Neural progenitor cell (in vitro differentiated cells): ENCODE data around the gene KDM4B.

Experiments
- EZH2 ChIP-seq: fragments of 200-600 bp; sonication (generic); IDR thresholded peaks from 2 replicates; pipeline ENCODE4 v1.6.1; 2017; ENCODE audit warnings: antibody characterized with exemption, mild to moderate bottlenecking, moderate library complexity
- EZH2phosphoT487 ChIP-seq: fragments of 200-600 bp; sonication (generic); IDR thresholded peaks from 2 replicates; pipeline ENCODE4 v1.6.1; 2017; ENCODE audit warnings: antibody characterized with exemption
- TF ChIP-seq, protein P1 (sequence below): fragments of 200-600 bp; sonication (generic); IDR thresholded peaks from 2 replicates; pipeline ENCODE4 v1.5.1; 2017; ENCODE audit warnings: antibody characterized with exemption, mild to moderate bottlenecking

DNA sequence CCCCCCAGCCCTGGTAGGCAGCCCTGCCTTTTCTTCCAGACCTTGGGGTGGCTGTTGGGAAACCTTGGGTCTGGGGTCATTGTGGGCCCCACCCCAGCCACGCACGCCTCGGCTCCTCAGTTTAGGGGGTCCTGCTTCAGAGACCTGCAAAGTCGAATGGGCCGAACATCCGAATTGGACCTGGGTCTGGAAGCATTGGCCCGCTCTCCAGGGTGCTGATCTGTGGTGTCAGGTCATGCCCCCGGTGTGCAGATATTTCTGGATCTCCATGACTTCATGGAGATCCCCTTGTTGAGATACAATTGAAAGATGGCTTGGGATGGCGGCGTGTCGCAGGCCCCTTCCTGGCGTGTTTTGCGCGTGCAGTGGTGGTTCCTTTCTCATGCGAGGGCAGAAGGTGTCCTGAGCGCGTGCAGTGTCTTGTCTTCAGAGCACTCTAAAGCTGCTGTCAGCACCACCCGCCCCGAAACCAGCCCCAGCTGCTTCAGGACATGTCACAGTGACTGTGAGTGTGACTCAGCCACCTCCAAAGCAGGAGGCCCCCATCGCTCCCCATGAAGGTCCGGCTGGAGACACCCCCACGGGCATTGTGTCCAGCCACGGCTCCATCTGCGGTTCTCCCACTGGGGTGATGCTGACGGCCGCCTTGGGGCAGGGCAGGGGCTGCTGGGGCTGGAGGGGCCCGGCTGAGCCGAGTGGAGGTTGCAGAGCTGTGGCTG lies 112.7 kb downstream of the KDM4B start:
- TF ChIP-seq, protein P1, sequence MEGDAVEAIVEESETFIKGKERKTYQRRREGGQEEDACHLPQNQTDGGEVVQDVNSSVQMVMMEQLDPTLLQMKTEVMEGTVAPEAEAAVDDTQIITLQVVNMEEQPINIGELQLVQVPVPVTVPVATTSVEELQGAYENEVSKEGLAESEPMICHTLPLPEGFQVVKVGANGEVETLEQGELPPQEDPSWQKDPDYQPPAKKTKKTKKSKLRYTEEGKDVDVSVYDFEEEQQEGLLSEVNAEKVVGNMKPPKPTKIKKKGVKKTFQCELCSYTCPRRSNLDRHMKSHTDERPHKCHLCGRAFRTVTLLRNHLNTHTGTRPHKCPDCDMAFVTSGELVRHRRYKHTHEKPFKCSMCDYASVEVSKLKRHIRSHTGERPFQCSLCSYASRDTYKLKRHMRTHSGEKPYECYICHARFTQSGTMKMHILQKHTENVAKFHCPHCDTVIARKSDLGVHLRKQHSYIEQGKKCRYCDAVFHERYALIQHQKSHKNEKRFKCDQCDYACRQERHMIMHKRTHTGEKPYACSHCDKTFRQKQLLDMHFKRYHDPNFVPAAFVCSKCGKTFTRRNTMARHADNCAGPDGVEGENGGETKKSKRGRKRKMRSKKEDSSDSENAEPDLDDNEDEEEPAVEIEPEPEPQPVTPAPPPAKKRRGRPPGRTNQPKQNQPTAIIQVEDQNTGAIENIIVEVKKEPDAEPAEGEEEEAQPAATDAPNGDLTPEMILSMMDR: no peak
- no peak for TF ChIP-seq EZH2
- TF ChIP-seq EZH2phosphoT487: no peak
